Astrocyte of the cerebellum (primary cell): ENCODE data around the gene IKZF3.
"Not testable (repeated sequence)": the region's sequence is repeated elsewhere in the genome, so short reads cannot be mapped to it uniquely, and the experiment has no call there.

Experiments used
- DNase-seq: peaks from one replicate; pipeline ENCODE4 v3.0.0-alpha.2; 2011; ENCODE audit warnings: low read depth
- H3K4me3 ChIP-seq: 2 replicates; pipeline ENCODE4 v1.5.1; 2011; ENCODE audit warnings: mild to moderate bottlenecking, low read depth, low read length, moderate library complexity
- in situ Hi-C: cut with HindIII; loops from 2 replicates; pipeline ENCODE4 v1.10.0; 2017; ENCODE audit warnings: low sequenced_read_pairs
- TF ChIP-seq, protein P1 (sequence below): IDR thresholded peaks from 2 replicates; pipeline ENCODE4 v1.5.1; 2012; ENCODE audit warnings: low read length, low read depth, moderate library complexity, mild to moderate bottlenecking; ENCODE audit errors: missing control alignments

Gene IKZF3

DNA sequence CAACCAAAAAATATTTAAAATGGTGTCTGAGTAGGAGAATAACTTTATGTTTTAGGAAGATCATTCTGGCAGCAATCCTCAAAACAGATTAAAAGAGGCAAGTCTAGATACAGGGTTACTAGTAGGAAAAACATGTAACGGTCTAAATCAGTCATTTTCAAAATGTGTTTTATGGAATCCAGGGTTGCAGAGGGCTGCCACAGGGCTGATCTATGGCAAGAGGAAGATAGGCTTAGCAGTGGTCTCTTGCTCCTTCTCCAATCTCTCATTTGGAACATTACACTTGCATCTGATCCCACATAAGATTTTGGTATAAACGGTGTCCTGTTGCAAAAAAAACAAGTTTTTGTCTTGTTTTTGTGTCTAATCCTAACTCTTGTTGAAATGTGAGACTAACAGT lies 9.2 kb downstream of the IKZF3 start:
- no peak for DNase-seq
- in situ Hi-C loops, result no loop called here
- TF ChIP-seq, protein P1, sequence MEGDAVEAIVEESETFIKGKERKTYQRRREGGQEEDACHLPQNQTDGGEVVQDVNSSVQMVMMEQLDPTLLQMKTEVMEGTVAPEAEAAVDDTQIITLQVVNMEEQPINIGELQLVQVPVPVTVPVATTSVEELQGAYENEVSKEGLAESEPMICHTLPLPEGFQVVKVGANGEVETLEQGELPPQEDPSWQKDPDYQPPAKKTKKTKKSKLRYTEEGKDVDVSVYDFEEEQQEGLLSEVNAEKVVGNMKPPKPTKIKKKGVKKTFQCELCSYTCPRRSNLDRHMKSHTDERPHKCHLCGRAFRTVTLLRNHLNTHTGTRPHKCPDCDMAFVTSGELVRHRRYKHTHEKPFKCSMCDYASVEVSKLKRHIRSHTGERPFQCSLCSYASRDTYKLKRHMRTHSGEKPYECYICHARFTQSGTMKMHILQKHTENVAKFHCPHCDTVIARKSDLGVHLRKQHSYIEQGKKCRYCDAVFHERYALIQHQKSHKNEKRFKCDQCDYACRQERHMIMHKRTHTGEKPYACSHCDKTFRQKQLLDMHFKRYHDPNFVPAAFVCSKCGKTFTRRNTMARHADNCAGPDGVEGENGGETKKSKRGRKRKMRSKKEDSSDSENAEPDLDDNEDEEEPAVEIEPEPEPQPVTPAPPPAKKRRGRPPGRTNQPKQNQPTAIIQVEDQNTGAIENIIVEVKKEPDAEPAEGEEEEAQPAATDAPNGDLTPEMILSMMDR, result no peak
- H3K4me3 ChIP-seq, result no peak overlapping the region

GRCh38 chr17:39852239-39852638 lies 11.9 kb downstream of the IKZF3 start:
- DNase-seq, result no peak
- H3K4me3 ChIP-seq, result no peak overlapping the region
- in situ Hi-C loops, result no loop called here
- TF ChIP-seq, protein P1, result no peak

GRCh38 chr17:39850186-39850585 lies 13.9 kb downstream of the IKZF3 start:
- in situ Hi-C loops, H3K4me3 ChIP-seq, DNase-seq: not testable (repeated sequence)

DNA sequence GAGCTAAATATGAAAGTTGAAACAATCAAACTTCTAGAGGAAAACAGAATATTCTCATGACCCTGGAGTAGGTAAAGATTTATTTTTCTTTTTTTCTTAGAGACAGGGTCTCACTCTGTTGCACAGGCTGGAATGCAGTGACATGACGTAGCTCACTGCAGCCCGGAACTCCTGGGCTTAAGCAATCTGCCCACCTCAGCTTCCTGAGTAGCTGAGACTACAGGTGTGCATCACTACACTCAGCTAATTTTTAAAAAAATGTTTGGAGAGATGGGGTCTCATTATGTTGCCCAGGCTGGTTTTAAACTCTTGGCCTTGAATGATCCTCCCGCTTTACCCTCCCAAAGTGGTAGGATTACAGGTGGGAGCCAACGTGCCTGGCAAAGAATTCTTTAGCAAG lies 15.5 kb downstream of the IKZF3 start:
- TF ChIP-seq, protein P1, result no peak
- DNase-seq, result no peak
- in situ Hi-C loops, result no loop called here
- H3K4me3 ChIP-seq, result no peak overlapping the region

DNA sequence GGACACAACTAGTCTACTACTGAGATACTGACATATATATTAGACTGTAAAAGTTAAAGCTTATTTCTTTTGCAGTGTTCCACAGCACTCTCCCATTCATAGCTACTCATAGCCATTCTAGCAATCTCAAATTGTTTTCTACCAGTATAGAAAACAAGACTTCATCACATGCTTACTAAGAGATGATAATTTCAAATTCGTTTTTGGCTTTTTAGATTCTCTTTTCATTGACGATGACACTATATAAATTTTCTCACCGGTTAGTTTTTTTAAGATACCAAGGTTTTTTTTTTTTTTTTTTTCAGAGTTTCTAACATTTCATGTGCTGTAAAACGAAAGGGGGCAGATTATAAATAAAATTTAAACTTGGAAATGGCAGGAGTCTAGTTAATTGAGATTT lies 17.9 kb downstream of the IKZF3 start:
- TF ChIP-seq, protein P1, result no peak
- H3K4me3 ChIP-seq, result no peak overlapping the region
- no peak for DNase-seq
- in situ Hi-C loops, result no loop called here

DNA sequence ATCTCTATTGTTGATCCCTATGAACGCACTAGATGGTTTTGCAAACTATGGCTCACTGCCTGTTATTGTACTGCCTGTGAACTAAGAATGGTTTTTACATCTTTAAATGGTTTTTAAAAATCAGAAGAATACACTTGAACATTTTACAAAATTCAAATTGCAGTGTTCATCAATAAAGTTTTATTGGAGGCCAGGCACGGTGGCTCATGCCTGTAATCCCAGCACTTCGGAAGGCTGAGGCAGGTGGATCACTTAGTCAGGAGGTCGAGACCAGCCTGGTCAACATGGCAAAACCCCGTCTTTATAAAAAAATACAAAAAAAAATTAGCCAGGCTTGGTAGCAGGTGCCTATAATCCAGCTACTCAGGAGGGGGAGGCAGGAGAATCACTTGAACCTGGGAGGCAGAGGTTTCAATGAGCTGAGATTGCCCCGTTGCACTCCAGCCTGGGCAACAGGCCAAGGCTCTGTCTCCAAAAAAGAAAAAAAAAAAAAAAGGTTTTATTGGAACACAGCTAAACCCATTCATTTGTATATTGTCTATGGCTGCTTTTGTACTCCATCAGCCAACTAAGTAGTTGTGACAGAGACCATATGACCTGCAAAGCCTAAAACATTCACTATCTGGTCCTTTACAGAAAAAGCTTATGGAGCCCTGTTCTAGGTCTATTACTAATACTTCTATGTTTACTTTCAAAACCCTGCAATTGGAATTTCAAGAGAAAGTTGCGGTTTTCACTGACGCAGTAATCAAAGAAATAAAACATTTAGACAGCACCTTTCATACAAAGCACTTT lies 18.9 kb downstream of the IKZF3 start:
- no peak overlapping the region for H3K4me3 ChIP-seq
- no peak for DNase-seq
- TF ChIP-seq, protein P1, result no peak
- in situ Hi-C loops, result no loop called here

DNA sequence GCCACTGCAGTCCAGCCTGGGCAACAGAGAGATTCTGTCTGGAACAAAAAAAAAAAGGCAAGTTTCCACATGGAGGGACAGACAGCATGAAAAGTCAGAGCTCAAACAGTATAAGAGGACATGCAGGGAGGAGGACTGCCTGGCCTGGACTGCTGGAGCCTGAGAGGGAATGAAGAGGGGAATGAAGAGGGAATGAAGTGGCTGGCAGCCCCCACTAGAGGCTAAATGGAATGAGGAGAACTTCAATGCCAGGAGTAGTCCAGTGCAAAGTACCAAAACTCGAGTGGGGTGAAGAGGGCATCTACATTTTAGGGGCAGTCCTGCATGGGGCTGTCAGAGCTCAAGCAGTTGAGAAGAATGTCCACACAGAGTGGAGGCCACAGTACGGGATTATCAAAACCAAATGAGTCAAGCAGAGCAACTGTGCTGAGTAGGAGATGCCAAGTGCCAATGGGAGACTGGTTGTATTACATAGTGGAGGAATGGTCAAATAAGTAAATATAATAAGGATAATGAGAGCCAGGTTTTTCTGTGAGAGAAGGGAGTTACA lies 22.9 kb downstream of the IKZF3 start:
- no peak overlapping the region for H3K4me3 ChIP-seq
- TF ChIP-seq, protein P1, result no peak
- no peak for DNase-seq
- in situ Hi-C loops, result no loop called here
